Activated CD4-positive, alpha-beta T cell treated with anti-CD3 and anti-CD28 coated beads for 36 hours (primary cell): ENCODE data around the gene SVEP1. TPM values are rescaled to one million over a fixed set of nuclear protein-coding genes. Genes with fewer than 3 reads are reported as not detected.
"Not testable (repeated sequence)": the region's sequence is repeated elsewhere in the genome, so short reads cannot be mapped to it uniquely, and the experiment has no call there.

Experiments
- ATAC-seq: fragments of 200-7000 bp; cut with Tn5 transposase; one replicate; pipeline ENCODE4 v1.10.0; 2021; ENCODE audit warnings: mild to moderate bottlenecking, moderate library complexity
- CTCF ChIA-PET: fragments of 350-600 bp; sonication (Branson Sonifier 250); formaldehyde crosslinking; loops from one replicate; lab custom pipeline; 2021; ENCODE audit warnings: antibody characterized with exemption; lab: Charles Lee
- POLR2A ChIA-PET: fragments of 350-600 bp; sonication (Branson Sonifier 250); formaldehyde crosslinking; loops from one replicate; lab custom pipeline; 2021; ENCODE audit warnings: antibody characterized with exemption, inconsistent platforms; lab: Charles Lee
- DNase-seq: peaks from one replicate; pipeline ENCODE4 v3.0.0-alpha.2; 2020
- H3K27ac Mint-ChIP-seq: one replicate; pipeline ENCODE4 v1.8.0; 2021; ENCODE audit warnings: mixed read lengths
- H3K27me3 Mint-ChIP-seq: one replicate; pipeline ENCODE4 v1.8.0; 2021; ENCODE audit warnings: mixed read lengths
- H3K36me3 Mint-ChIP-seq: one replicate; pipeline ENCODE4 v1.8.0; 2021; ENCODE audit warnings: low read depth, mixed read lengths
- H3K4me1 Mint-ChIP-seq: one replicate; pipeline ENCODE4 v1.8.0; 2021; ENCODE audit warnings: mixed read lengths
- H3K4me3 Mint-ChIP-seq: one replicate; pipeline ENCODE4 v1.8.0; 2021; ENCODE audit warnings: mild to moderate bottlenecking, moderate library complexity, mixed read lengths
- H3K9me3 Mint-ChIP-seq: one replicate; pipeline ENCODE4 v1.8.0; 2021; ENCODE audit warnings: low read depth, mixed read lengths
- intact Hi-C, 2 experiments: fragments of 100-400 bp; cut with DNase I in 1 of 2; cut with micrococcal nuclease in 1 of 2; formaldehyde crosslinking; loops; one replicate each; pipeline versions ENCODE4 v1.14.2 to v1.15.1; 2022 to 2024; cut with DNase I, micrococcal nuclease
- total RNA-seq, 2 experiments: library from RNA; stranded (reverse); gene quantifications; one replicate each; pipeline ENCODE4 v1.2.3, GENCODE V29; 2021

The SVEP1 gene
- total RNA-seq, 2 experiments from 2014 or later = not detected

GRCh38 chr9:110541950-110542349 is 37.6 kb downstream of the SVEP1 start:
- no peaks in the 10 kb centered on the region for H3K36me3 Mint-ChIP-seq
- H3K9me3 Mint-ChIP-seq = no peaks in the 10 kb centered on the region
- ChIA-PET POLR2A (no interaction called here), CTCF (no interaction called here)
- no peak overlapping the region for H3K27ac Mint-ChIP-seq
- no peak for ATAC-seq
- peaks cover 4% of the 10 kb centered on the region for H3K27me3 Mint-ChIP-seq
- no peak for DNase-seq
- H3K4me1 Mint-ChIP-seq = no peaks in the 10 kb centered on the region
- H3K4me3 Mint-ChIP-seq = no peak overlapping the region
- intact Hi-C loops = no loop called here

GRCh38 chr9:110538647-110539041 is 40.9 kb downstream of the SVEP1 start:
- H3K4me1 Mint-ChIP-seq = no peaks in the 10 kb centered on the region
- DNase-seq (no peak), ATAC-seq (no peak)
- ChIA-PET CTCF (no interaction called here), POLR2A (no interaction called here)
- H3K27me3 Mint-ChIP-seq = peaks cover 4% of the 10 kb centered on the region
- intact Hi-C loops = no loop called here
- H3K4me3 Mint-ChIP-seq = no peak overlapping the region
- no peak overlapping the region for H3K27ac Mint-ChIP-seq
- no peaks in the 10 kb centered on the region for H3K36me3 Mint-ChIP-seq
- no peaks in the 10 kb centered on the region for H3K9me3 Mint-ChIP-seq

- ChIA-PET POLR2A (no interaction called here), CTCF (no interaction called here)
- H3K27me3 Mint-ChIP-seq = peaks cover 4% of the 10 kb centered on the region
- H3K9me3 Mint-ChIP-seq = no peaks in the 10 kb centered on the region
- no peaks in the 10 kb centered on the region for H3K36me3 Mint-ChIP-seq
- intact Hi-C loops = no loop called here
- no peak overlapping the region for H3K27ac Mint-ChIP-seq
- H3K4me1 Mint-ChIP-seq = no peaks in the 10 kb centered on the region
- no peak for ATAC-seq
- DNase-seq = no peak
- H3K4me3 Mint-ChIP-seq = no peak overlapping the region
Measured at GRCh38 chr9:110537841-110538646, 41.5 kb downstream of the SVEP1 start.

- POLR2A ChIA-PET = no interaction called here
- CTCF ChIA-PET = no interaction called here
- Mint-ChIP-seq H3K4me3 (no peak overlapping the region), H3K4me1 (no peaks in the 10 kb centered on the region), H3K9me3 (no peaks in the 10 kb centered on the region), H3K36me3 (no peaks in the 10 kb centered on the region), H3K27me3 (peaks cover 4% of the 10 kb centered on the region), H3K27ac (no peak overlapping the region)
- intact Hi-C loops = no loop called here
- DNase-seq (no peak), ATAC-seq (no peak)
Measured at GRCh38 chr9:110536822-110537221, 42.7 kb downstream of the SVEP1 start.

- H3K27me3 Mint-ChIP-seq, H3K9me3 Mint-ChIP-seq, H3K36me3 Mint-ChIP-seq, DNase-seq, CTCF ChIA-PET, H3K4me3 Mint-ChIP-seq, intact Hi-C loops, H3K27ac Mint-ChIP-seq, H3K4me1 Mint-ChIP-seq, POLR2A ChIA-PET, ATAC-seq: not testable (repeated sequence)
Measured at GRCh38 chr9:110534162-110534561, 45.4 kb downstream of the SVEP1 start.

- no peaks in the 10 kb centered on the region for H3K4me1 Mint-ChIP-seq
- H3K27me3 Mint-ChIP-seq = no peaks in the 10 kb centered on the region
- no peaks in the 10 kb centered on the region for H3K36me3 Mint-ChIP-seq
- H3K4me3 Mint-ChIP-seq = no peak overlapping the region
- no peak for ATAC-seq
- intact Hi-C loops = no loop called here
- no peaks in the 10 kb centered on the region for H3K9me3 Mint-ChIP-seq
- no peak for DNase-seq
- H3K27ac Mint-ChIP-seq = no peak overlapping the region
- POLR2A ChIA-PET = no interaction called here
- CTCF ChIA-PET = no interaction called here
Measured at GRCh38 chr9:110532908-110533665, 46.5 kb downstream of the SVEP1 start.

GRCh38 chr9:110531776-110532175 is 47.8 kb downstream of the SVEP1 start:
- no peaks in the 10 kb centered on the region for H3K36me3 Mint-ChIP-seq
- POLR2A ChIA-PET = no interaction called here
- CTCF ChIA-PET = interaction anchor here (1.3 kb wide), 1 partner anchor 29 kb away, joined by 6 read pairs; no protein-coding TSS in a partner anchor
- H3K27me3 Mint-ChIP-seq = no peaks in the 10 kb centered on the region
- H3K4me3 Mint-ChIP-seq = no peak overlapping the region
- H3K27ac Mint-ChIP-seq = no peak overlapping the region
- DNase-seq (no peak), ATAC-seq (no peak)
- H3K9me3 Mint-ChIP-seq = no peaks in the 10 kb centered on the region
- intact Hi-C loops = no loop called here
- H3K4me1 Mint-ChIP-seq = no peaks in the 10 kb centered on the region

- H3K4me1 Mint-ChIP-seq, ATAC-seq, H3K9me3 Mint-ChIP-seq, POLR2A ChIA-PET, H3K4me3 Mint-ChIP-seq, intact Hi-C loops, H3K27ac Mint-ChIP-seq, H3K27me3 Mint-ChIP-seq, DNase-seq, H3K36me3 Mint-ChIP-seq: not testable (repeated sequence)
- CTCF ChIA-PET = interaction anchor here (0.5 to 1.3 kb wide), 2 partner anchors 28 to 99 kb away, joined by 3 to 6 read pairs; no protein-coding TSS in a partner anchor
Measured at GRCh38 chr9:110531241-110531640, 48.3 kb downstream of the SVEP1 start.

GRCh38 chr9:110528645-110529044 is 50.9 kb downstream of the SVEP1 start:
- no peaks in the 10 kb centered on the region for H3K9me3 Mint-ChIP-seq
- ATAC-seq (no peak), DNase-seq (no peak)
- H3K27ac Mint-ChIP-seq = no peak overlapping the region
- no peaks in the 10 kb centered on the region for H3K36me3 Mint-ChIP-seq
- intact Hi-C loops = no loop called here
- no peak overlapping the region for H3K4me3 Mint-ChIP-seq
- POLR2A ChIA-PET = no interaction called here
- no peaks in the 10 kb centered on the region for H3K4me1 Mint-ChIP-seq
- H3K27me3 Mint-ChIP-seq = no peaks in the 10 kb centered on the region
- CTCF ChIA-PET = no interaction called here

GRCh38 chr9:110526426-110526825 is 53.1 kb downstream of the SVEP1 start:
- H3K9me3 Mint-ChIP-seq = no peaks in the 10 kb centered on the region
- POLR2A ChIA-PET = no interaction called here
- H3K27me3 Mint-ChIP-seq = no peaks in the 10 kb centered on the region
- no peak overlapping the region for H3K4me3 Mint-ChIP-seq
- CTCF ChIA-PET = interaction anchor here (0.7 kb wide), 1 partner anchor 146 kb away, joined by 3 read pairs; no protein-coding TSS in a partner anchor
- no peaks in the 10 kb centered on the region for H3K36me3 Mint-ChIP-seq
- DNase-seq (no peak), ATAC-seq (no peak)
- no peak overlapping the region for H3K27ac Mint-ChIP-seq
- H3K4me1 Mint-ChIP-seq = no peaks in the 10 kb centered on the region
- intact Hi-C loops = no loop called here

- DNase-seq (no peak), ATAC-seq (no peak)
- H3K4me1 Mint-ChIP-seq = no peaks in the 10 kb centered on the region
- H3K27me3 Mint-ChIP-seq = no peaks in the 10 kb centered on the region
- no peak overlapping the region for H3K27ac Mint-ChIP-seq
- H3K4me3 Mint-ChIP-seq = no peak overlapping the region
- CTCF ChIA-PET = no interaction called here
- H3K9me3 Mint-ChIP-seq = no peaks in the 10 kb centered on the region
- intact Hi-C loops = no loop called here
- no peaks in the 10 kb centered on the region for H3K36me3 Mint-ChIP-seq
- POLR2A ChIA-PET = no interaction called here
Measured at GRCh38 chr9:110521206-110521605, 58.3 kb downstream of the SVEP1 start.
